GM12873 (cell line): ENCODE measurements around the gene PRIMPOL.
A peak's percentile ranks its signal among the peaks of the same experiment; 100 is the strongest.

Experiments
- CTCF ChIP-seq: IDR thresholded peaks from 2 replicates; pipeline ENCODE4 v1.5.1; 2012; ENCODE audit warnings: low read depth, mild to moderate bottlenecking, moderate library complexity, low read length, control low read depth; ENCODE audit not compliant: insufficient read depth; ENCODE audit errors: missing control alignments

The PRIMPOL gene

GRCh38 chr4:184648054-184648312 is 1.6 kb upstream of the PRIMPOL start:
- no peak for TF ChIP-seq CTCF

DNA sequence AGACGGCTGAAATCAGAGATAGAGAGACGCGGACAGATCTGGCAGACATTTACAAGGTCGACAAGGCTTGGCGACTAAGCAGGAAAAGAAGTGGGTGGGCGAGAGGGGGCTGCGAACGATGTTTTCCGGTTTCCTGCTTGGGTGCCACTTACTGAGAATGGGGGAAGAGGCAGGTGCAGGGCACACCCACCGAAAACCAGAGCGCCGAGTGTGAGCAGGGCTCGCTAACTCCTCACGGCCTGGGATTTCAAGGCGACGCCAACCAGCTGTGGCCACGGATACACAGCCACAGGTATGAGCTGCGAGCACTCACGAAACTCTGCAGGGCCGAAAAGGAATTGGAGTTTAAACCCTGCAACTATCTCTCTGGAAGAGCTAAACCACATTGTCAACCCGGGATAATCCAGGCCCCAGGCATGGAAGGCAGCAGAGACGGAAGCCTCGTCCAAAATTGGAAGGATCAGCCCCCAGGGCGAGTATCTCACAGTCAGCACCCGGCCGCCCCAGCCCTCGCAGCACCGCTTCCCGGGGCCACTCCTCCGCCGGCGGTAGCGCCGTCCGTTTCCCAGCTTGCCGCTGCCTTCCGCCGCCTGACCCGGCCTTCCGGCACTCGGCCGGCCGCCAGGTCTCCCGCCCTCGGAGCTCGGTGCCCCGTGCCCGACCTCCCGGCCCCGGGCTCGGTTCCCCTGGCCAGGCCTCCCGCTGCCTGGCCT is 1.1 kb upstream of the PRIMPOL start:
- TF ChIP-seq CTCF = no peak

- peak; percentile 5 for TF ChIP-seq CTCF
Observed at GRCh38 chr4:184649971-184650855, 675 bp downstream of the PRIMPOL start.

DNA sequence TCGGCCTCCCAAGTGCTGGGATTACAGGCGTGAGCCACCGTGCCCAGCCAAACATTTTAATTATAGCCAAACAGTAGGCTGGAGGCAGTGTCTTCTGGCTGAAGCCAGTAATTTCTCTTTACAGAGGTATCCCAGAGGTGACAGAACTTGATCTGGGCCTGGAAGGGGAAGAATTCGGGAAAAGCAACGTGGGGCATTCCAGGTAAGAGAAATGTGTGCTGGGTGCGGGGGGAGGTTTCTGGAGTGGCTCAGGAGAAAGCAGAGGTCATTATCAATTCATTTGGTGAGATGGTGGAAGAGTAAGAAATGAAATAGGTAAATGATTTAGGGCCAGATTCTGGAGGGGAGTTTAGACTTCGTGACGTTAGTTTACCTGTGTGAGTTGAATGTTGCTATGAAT is 2.4 kb downstream of the PRIMPOL start:
- TF ChIP-seq CTCF = no peak

- no peak for TF ChIP-seq CTCF
Observed at GRCh38 chr4:184653650-184654049, 4.1 kb downstream of the PRIMPOL start.

DNA sequence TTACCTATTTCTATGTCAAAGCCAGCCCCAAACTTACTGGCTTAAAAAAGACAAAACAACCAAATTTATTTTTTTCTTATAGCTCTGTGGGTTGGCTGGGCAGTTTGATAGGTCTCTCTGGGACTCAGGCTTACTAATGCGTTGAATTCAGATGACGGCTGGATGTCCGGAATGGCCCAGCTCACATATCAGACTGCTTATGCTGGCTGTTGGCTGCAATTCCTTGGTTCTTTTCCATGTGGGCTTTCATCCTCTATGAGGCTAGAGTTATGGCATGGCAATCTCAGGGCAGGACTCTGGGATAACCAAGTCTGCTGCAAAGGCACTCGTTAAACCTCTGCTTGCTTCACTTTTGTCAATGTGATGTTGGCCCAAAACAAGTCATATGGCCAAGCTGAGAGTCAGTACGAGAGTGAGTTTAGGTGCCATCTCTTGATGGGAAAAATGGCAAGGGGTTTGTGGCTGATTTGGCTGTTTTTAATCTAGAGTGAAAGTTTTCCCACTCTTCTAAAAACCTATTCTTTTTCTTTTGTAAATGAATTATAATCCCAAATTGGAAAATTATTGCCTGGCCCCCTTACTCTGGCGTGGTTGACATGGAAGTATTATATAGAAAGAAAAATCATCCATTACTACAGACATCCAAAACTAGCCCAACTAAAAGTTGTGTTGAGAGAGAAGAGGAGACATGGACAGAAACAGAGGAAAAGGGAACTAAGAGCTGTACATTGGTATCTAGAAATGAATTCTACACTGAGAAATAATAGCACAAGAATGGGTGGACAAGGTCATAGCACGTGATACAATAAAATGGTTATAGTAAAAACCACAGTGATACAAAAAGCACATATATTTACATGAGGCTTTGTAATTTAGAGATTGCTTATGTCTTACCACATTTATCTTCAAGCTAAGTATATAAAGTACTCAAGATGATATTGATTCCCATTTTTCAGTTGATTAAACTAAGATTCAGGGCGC is 6.6 kb downstream of the PRIMPOL start:
- TF ChIP-seq CTCF = no peak

- no peak for TF ChIP-seq CTCF
Observed at GRCh38 chr4:184657144-184657543, 7.6 kb downstream of the PRIMPOL start.
